ENCODE data around the gene TP53I3. TPM values are rescaled to one million over a fixed set of nuclear protein-coding genes. Genes with fewer than 3 reads are reported as not detected.

TP53I3 gene
- total RNA-seq, 1 experiment from 2014 or later, result 48.1 TPM

DNA sequence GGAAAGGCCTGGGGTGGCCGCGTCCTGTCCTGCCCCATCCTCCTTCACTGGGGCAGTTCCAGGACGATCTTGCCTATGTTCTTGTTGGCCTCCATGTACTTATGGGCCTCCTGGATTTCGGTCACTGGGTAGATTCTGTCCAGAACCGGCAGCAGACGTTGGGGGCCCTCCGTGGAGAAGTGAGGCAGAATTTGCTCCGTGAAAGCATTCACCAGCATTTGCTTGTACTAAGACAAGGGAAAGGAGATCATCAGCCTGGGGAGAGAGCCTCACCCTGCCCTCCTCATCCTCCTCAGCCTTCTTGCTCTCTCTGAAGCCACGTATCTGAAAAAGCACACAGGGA, 7.1 kb downstream of the TP53I3 start:
- no peak overlapping the region for H3K18ac ChIP-seq (ENCODE audit: insufficient read length, low read depth, low read length)
- peak overlapping the region; percentile 77 to 97 for H3K4me3 Mint-ChIP-seq
- H4K8ac ChIP-seq (replicated peaks; ENCODE audit: insufficient read length, low read depth, low read length), result no peak overlapping the region
- no peak overlapping the region for H3K14ac ChIP-seq (ENCODE audit: insufficient read depth, low read length)
- no peak overlapping the region for H2BK120ac ChIP-seq (ENCODE audit: low read depth, low read length, poor library complexity, severe bottlenecking)
- H4K91ac ChIP-seq (ENCODE audit: insufficient read length, low read depth, low read length), result no peak overlapping the region
- peaks cover 21 to 54% (median 52%) of the 10 kb centered on the region in 3 experiments for H3K36me3 Mint-ChIP-seq (ENCODE audit: insufficient read depth in 1 of 3, low read depth in 3 of 3)
- H3K27me3 Mint-ChIP-seq (ENCODE audit: low read depth), result no peaks in the 10 kb centered on the region
- H3K56ac ChIP-seq (ENCODE audit: insufficient read length, low read depth, low read length), result no peak overlapping the region
- H3K4ac ChIP-seq (ENCODE audit: low read depth, low read length), result no peak overlapping the region
- peak overlapping the region; percentile 50 for H3K9ac ChIP-seq (ENCODE audit: extremely low read depth, insufficient read length, low read length)
- peaks cover 3% of the 10 kb centered on the region; the same call in 1 of the 2 replicates for H3K4me1 ChIP-seq (ENCODE audit: insufficient read depth, low read length)
- H2BK12ac ChIP-seq (ENCODE audit: insufficient read length, low read depth, low read length), result no peak overlapping the region
- no peak overlapping the region for H3T11ph ChIP-seq (ENCODE audit: low read length)
- no peak overlapping the region for H3K27ac ChIP-seq (ENCODE audit: insufficient read length, low read depth, low read length)
- no CpG with 5 or more reads among the region's 9 CpGs for WGBS (ENCODE audit: extremely low coverage, insufficient read length, low lambda C conversion rate)
- H4K20me1 ChIP-seq (ENCODE audit: control insufficient read depth, insufficient read depth, insufficient read length), result no peaks in the 10 kb centered on the region
- H3K27ac Mint-ChIP-seq, result peak overlapping the region; percentile 31 to 91 (median 90); a peak in 4 of 7 replicates
- no peaks in the 10 kb centered on the region for H3K79me1 ChIP-seq (ENCODE audit: insufficient read depth, low read depth, low read length, poor library complexity, severe bottlenecking)
- no peak overlapping the region for H2BK5ac ChIP-seq (ENCODE audit: insufficient read length, low read length)
- H3K9me3 Mint-ChIP-seq, result no peaks in the 10 kb centered on the region
- H3K23me2 ChIP-seq (ENCODE audit: insufficient read length, low read depth, low read length, poor library complexity, severe bottlenecking), result peaks cover 11% of the 10 kb centered on the region
- DNase-seq, result no peak
- TF ChIP-seq, protein P1, sequence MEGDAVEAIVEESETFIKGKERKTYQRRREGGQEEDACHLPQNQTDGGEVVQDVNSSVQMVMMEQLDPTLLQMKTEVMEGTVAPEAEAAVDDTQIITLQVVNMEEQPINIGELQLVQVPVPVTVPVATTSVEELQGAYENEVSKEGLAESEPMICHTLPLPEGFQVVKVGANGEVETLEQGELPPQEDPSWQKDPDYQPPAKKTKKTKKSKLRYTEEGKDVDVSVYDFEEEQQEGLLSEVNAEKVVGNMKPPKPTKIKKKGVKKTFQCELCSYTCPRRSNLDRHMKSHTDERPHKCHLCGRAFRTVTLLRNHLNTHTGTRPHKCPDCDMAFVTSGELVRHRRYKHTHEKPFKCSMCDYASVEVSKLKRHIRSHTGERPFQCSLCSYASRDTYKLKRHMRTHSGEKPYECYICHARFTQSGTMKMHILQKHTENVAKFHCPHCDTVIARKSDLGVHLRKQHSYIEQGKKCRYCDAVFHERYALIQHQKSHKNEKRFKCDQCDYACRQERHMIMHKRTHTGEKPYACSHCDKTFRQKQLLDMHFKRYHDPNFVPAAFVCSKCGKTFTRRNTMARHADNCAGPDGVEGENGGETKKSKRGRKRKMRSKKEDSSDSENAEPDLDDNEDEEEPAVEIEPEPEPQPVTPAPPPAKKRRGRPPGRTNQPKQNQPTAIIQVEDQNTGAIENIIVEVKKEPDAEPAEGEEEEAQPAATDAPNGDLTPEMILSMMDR (conservative IDR thresholded peaks at IDR 0.05), result no peak
- no peak overlapping the region for H4K5ac ChIP-seq (ENCODE audit: insufficient read length, low read depth, low read length)
- H3K23ac ChIP-seq (ENCODE audit: insufficient read length, low read depth, low read length), result no peak overlapping the region
- H3K4me2 ChIP-seq (ENCODE audit: insufficient read depth, insufficient read length, low read length), result peak overlapping the region; percentile 74
- no peak overlapping the region for H2BK20ac ChIP-seq (ENCODE audit: low read depth, low read length, poor library complexity, severe bottlenecking)
- H3K27me3 ChIP-seq (ENCODE audit: insufficient read depth, low read length), result no peaks in the 10 kb centered on the region
- no peak overlapping the region for H2AFZ ChIP-seq (ENCODE audit: low read length)
- H2AK5ac ChIP-seq (ENCODE audit: insufficient read length, low read length), result no peak overlapping the region
- H3K9me3 ChIP-seq (ENCODE audit: control insufficient read depth, low read depth, low read length), result no peaks in the 10 kb centered on the region
- H3K4me1 Mint-ChIP-seq, result peaks cover 17 to 19% of the 10 kb centered on the region in 2 experiments
- H3K79me2 ChIP-seq (ENCODE audit: insufficient read depth, low read length), result no peaks in the 10 kb centered on the region; the same call in 1 of the 2 replicates
- H2BK15ac ChIP-seq (ENCODE audit: low read depth, low read length), result no peak overlapping the region

All from H9 (cell line).